GM13976 (cell line): Measurements from ENCODE around the gene RNF167.

Experiments
- DNase-seq: peaks from one replicate; pipeline ENCODE4 v3.0.0; 2012; ENCODE audit warnings: low spot score
- in situ Hi-C: fragments of 300-500 bp; cut with MboI; formaldehyde crosslinking; loops from one replicate; pipeline ENCODE4 v1.12.0; 2022; ENCODE audit warnings: low sequenced_read_pairs, mixed read lengths, inconsistent platforms; ENCODE audit not compliant: unreplicated experiment
- TF ChIP-seq, protein P1 (sequence below): IDR thresholded peaks from 2 replicates; pipeline ENCODE4 v1.5.1; 2012; ENCODE audit warnings: borderline replicate concordance, mild to moderate bottlenecking; ENCODE audit not compliant: insufficient read depth; ENCODE audit errors: extremely low read depth, missing control alignments, control extremely low read depth

Gene RNF167

DNA sequence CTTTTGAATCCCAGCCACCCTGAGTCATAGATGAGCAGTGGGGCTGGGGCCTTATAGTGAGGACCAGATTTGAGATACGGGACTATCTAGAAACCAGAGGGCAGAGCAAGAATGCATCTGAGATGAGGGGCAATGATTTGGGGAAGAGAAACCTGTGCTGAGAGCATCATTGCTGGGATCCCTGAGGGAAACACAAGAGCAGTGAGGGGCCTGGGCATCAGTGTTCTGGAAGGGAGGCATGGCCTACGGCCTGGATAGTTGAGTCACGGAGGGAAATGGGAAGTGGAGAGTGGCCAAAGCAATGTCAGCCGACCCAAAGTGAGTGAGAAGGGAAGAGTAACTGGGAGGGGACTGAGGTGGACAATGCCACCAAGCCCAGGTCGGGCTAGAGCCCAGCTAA is 42.2 kb downstream of the RNF167 start:
- DNase-seq, result no peak
- TF ChIP-seq, protein P1, sequence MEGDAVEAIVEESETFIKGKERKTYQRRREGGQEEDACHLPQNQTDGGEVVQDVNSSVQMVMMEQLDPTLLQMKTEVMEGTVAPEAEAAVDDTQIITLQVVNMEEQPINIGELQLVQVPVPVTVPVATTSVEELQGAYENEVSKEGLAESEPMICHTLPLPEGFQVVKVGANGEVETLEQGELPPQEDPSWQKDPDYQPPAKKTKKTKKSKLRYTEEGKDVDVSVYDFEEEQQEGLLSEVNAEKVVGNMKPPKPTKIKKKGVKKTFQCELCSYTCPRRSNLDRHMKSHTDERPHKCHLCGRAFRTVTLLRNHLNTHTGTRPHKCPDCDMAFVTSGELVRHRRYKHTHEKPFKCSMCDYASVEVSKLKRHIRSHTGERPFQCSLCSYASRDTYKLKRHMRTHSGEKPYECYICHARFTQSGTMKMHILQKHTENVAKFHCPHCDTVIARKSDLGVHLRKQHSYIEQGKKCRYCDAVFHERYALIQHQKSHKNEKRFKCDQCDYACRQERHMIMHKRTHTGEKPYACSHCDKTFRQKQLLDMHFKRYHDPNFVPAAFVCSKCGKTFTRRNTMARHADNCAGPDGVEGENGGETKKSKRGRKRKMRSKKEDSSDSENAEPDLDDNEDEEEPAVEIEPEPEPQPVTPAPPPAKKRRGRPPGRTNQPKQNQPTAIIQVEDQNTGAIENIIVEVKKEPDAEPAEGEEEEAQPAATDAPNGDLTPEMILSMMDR, result no peak
- in situ Hi-C loops, result no loop called here

GRCh38 chr17:4986403-4986802 is 46.3 kb downstream of the RNF167 start:
- in situ Hi-C loops, result no loop called here
- TF ChIP-seq, protein P1, result no peak
- DNase-seq, result no peak

GRCh38 chr17:4986951-4987766 is 47.1 kb downstream of the RNF167 start, which contains the start of gene CAMTA2:
Gene CAMTA2 (minus strand): TSS chr17:4987675. CDS start chr17:4986222, 1,453 bp downstream.
- TF ChIP-seq, protein P1, result peak; percentile 63
- in situ Hi-C loops, result no loop called here
- peak; percentile 92 for DNase-seq

GRCh38 chr17:4987767-4988567 is 47.9 kb downstream of the RNF167 start:
- no peak for DNase-seq
- in situ Hi-C loops, result no loop called here
- TF ChIP-seq, protein P1, result no peak

DNA sequence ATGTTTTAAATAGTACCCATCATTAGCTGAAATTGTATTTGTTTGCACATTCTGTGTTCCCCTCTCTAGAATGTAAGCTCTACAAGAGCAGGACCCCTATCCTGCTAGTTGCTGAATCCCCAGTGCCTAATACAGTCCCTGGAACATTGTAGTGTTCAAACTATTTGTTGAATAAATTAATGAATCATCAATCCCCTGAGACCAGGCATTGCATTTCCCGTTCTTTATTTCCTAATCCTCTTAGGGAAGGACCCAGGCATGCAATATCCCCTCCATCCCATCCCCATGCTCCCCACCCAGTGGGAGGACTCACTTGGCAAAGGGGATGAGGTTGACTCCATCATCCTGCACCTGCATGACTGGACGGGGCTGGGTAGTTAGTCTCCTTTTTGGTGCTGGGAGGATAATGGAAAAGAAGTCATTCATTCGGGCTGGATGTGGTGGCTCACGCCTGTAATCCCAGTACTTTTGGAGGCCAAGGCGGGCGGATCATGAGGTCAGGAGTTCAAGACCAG is 54.1 kb downstream of the RNF167 start:
- in situ Hi-C loops, result no loop called here
- no peak for DNase-seq
- TF ChIP-seq, protein P1, result no peak
